Stimulated activated naive CD4-positive, alpha-beta T cell treated with Interleukin-2 at 50 U/mL for 16 hours (primary cell): ENCODE data around the gene NTRK3.

ENCODE experiments used
- DNase-seq: peaks from one replicate; lab custom pipeline; 2025; lab: John Stamatoyannopoulos, UW

The NTRK3 gene

GRCh38 chr15:88257311-88258092, 963 bp upstream of the NTRK3 start:
- DNase-seq: no peak

- DNase-seq: no peak
Measured at GRCh38 chr15:88255484-88256278, 858 bp downstream of the NTRK3 start.

DNA sequence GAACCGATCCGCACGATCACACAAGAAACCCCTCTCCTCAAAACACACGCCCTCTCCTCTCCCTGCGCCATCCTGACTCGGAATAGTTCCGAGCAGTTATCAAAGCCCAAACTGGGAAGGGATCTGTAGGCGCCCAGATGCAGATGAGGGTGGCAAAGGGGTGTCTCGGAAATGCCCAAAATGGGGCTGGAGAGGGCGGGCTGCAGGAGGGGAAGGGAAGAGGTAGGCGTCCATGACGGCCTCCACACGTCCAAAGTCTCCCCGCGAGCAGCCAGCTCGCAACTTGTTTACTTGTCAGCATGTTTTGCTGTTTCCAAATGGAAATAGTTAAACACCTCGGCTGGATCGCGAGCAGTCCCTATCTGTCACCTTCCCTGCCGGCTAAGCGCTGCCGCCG, 1.5 kb downstream of the NTRK3 start:
- DNase-seq: no peak

- no peak for DNase-seq
Measured at GRCh38 chr15:88252441-88252840, 4.1 kb downstream of the NTRK3 start.

DNA sequence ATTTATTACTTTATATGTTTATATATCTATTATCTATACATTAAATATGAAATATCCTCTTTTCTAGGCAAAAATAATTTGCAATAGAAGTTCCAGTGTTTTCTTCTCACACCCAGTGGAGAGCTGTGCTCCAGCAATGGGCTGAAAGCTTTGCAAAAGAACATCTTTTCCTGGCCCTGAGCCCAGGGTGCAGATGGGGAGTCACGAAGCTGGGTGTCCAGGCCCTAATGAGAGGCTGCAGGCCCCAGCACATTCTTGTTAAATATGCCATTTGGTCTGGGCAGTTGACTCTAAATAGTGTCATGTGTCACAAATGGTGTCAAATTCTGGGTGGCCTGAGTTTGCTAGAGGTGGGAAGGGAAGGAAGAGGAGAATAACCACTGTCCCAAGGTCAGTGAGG, 5.7 kb downstream of the NTRK3 start:
- no peak for DNase-seq

- DNase-seq: no peak
Measured at GRCh38 chr15:88249220-88249619, 7.3 kb downstream of the NTRK3 start.

GRCh38 chr15:88247914-88248313, 8.6 kb downstream of the NTRK3 start:
- DNase-seq: no peak

GRCh38 chr15:88246666-88247446, 9.7 kb downstream of the NTRK3 start:
- peak; percentile 56 for DNase-seq

DNA sequence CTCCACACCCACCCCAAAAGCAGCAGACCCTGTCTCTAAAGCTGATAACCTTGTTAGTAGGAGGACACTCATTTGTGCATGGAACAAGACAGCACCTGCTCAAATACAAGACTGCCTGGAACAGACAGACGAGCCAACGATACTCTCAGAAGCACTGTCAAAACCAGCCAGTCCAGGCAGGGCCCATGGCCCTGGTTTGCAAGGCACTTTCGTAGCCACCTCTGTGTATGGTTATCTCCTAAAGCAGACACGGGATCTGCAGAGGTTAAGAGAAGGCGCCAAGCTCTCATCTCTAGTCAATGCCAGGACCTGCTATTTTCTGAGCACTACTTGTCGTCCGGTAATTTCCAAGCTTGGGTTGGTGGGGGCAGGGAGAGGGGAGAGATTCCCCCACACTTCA, 10.5 kb downstream of the NTRK3 start:
- no peak for DNase-seq

DNA sequence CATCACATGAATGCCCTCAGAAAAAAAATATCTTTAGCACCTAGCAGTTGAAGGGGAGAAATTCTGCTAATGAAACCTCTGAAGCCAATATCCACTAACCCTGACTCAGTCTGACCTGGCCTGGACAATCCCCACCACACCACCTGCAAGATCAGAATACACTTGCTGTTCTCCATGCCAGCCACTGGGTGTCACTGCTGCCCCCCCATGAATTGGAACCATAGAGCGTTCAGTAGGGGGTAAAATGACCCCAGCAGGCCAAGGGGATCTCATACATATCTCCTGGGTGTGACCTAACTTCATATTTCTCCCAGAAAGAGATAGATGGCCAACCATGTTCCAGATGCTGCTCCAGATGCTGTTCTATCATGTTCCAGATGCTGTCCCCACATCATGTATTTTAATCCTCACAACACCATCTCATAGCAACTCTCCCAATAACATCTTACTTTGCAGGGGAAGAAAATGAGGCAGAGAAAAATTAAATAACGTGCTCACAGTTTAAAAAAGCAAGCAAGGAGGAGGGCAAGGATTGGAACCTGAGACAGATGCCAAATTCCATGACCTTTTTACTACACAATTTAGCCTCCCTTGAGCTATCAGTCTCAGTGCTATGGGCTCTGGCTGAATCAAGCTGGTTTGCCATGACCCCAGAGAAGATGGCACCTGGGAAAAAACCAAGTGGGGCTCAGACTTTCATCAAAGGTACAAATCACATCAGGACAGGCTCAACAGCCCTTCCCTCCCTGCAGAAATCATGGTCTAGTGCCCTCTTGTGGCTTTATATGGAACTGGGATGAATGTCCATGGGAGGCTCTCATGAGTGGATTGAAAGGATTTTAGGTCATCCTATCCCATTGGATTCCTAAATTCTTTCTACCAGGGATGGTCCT, 12.4 kb downstream of the NTRK3 start:
- DNase-seq: no peak

GRCh38 chr15:88242586-88243555, 13.7 kb downstream of the NTRK3 start:
- DNase-seq: no peak

GRCh38 chr15:88241461-88241860, 15.1 kb downstream of the NTRK3 start:
- DNase-seq: no peak

- DNase-seq: no peak
Measured at GRCh38 chr15:88241060-88241459, 15.5 kb downstream of the NTRK3 start.

- DNase-seq: no peak
Measured at GRCh38 chr15:88239594-88239993, 16.9 kb downstream of the NTRK3 start.

DNA sequence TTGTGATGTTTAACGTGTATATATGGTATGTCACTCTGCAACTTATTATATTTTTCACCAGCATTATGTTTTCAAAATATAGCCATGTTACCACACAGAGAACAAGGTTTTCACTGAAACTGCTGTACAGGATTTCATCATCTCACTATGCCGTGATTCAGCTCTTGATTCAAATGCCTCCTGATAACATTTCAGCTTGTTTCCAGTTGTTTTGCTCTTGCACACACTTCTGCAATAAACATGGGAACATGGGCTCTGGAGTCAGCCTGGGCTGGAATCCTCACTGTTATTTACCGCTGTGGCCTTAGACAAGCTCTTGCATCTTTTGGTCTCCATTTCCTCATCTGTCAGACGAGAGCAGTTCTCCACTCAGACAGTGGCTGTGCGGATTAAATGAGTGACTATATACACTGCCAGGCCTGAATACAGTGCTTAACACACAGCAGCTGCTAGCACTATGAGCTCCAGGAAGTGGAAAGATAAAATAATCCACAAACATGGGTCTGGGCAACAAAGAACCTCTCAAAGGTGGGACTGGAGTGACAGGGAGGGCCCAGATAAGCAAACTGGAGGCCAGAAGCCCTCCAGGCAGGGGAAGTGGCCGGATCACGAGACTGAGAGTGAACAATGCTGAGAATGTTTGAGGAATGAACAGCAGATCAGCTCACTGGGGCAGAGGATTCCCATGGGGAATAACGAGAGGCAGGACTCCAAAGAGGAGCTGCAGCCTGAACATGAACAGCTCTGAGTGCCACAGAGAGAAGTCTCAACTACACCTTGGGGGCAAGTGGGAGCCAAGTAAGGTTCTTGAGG, 17.7 kb downstream of the NTRK3 start:
- no peak for DNase-seq

GRCh38 chr15:88234711-88235110, 21.8 kb downstream of the NTRK3 start:
- DNase-seq: no peak

DNA sequence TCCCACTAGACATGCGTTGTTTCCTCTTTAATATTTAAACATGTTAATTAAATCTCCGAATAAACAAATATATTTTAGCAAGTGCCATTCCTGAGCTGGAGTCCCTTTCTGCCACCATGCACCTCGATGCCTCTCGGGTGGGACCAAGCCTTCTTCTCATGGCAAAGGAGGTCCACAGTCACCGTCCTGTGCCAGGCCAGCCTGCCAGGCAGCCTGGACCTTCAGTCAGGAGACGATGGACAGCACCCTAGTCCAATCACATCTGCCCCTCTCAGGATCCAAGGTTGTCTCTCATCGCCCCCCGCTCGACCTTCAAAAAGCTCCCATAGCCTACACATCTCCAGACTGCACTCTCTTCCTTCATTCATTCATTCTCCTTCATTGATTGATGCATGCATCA, 22.6 kb downstream of the NTRK3 start:
- DNase-seq: no peak

- no peak for DNase-seq
Measured at GRCh38 chr15:88232771-88233201, 23.8 kb downstream of the NTRK3 start.

DNA sequence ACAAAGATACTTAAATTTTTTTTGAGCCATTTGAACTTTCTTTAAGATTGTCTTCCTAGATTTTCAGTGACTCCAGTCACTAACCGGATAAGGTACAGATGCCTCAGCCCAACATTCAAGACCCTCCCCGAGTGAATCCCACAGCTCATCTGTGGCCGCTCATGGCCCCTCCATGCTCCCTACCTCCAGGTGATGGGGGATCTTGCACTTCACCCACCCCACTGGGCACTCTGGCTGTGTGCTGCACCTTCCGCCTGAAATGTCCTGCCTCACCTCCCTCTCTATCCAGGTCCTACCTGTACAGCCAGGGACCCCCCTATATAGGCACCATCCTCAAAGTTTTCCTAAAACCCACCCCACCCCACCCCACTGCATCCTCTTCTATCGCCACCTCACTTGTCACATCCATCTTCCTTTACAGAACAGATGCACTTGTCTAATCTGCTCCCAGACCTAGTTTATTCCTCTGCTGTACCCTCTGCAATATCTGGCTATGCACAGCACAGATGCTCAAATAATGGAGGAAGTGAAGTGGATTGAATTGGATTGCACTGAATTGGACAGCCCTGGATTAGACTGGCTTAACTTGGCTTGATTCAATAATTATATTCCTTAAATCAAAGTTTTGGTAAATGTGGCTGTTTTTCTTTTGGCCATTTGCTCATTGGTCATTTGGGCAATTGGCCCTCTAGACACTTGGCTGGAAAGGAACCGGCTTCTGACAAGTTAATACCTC, 24.5 kb downstream of the NTRK3 start:
- no peak for DNase-seq
